HepG2 (cell line): ENCODE data around the gene ID4. TPM values are rescaled to one million over a fixed set of nuclear protein-coding genes. Genes with fewer than 3 reads are reported as not detected.

Experiments used
- ATM ChIP-seq: fragments of 450-650 bp; IDR thresholded peaks from 2 replicates; pipeline ENCODE4 v1.7.1; 2017; ENCODE audit warnings: mild to moderate bottlenecking, borderline replicate concordance
- CHD2 ChIP-seq: IDR thresholded peaks from 2 replicates; pipeline ENCODE4 v1.6.1; 2011; ENCODE audit warnings: low read depth, low read length, improper control_type of control experiment
- GPN1 ChIP-seq: sonication (generic); formaldehyde crosslinking; IDR thresholded peaks from 2 replicates; pipeline ENCODE4 v1.5.1; 2020; ENCODE audit warnings: missing genetic modification reagents, borderline replicate concordance
- HNRNPL ChIP-seq: fragments of 200-400 bp; formaldehyde crosslinking; IDR thresholded peaks from 2 replicates; pipeline ENCODE4 v1.6.1; 2017; ENCODE audit warnings: mild to moderate bottlenecking, low read depth, low read length
- MATR3 ChIP-seq: sonication (generic); formaldehyde crosslinking; IDR thresholded peaks from 2 replicates; pipeline ENCODE4 v1.4.0; 2020; ENCODE audit warnings: missing genetic modification reagents
- MED13 ChIP-seq: sonication (generic); formaldehyde crosslinking; IDR thresholded peaks from 2 replicates; pipeline ENCODE4 v1.5.0; 2020; ENCODE audit warnings: missing genetic modification reagents
- RBFOX2 ChIP-seq: fragments of 200-400 bp; formaldehyde crosslinking; IDR thresholded peaks from 2 replicates; pipeline ENCODE4 v1.6.1; 2017; ENCODE audit warnings: low read depth, mild to moderate bottlenecking, low read length
- REL ChIP-seq: sonication (generic); formaldehyde crosslinking; conservative IDR thresholded peaks from 2 replicates; pipeline ENCODE4 v1.8.0; 2022; ENCODE audit warnings: mild to moderate bottlenecking, missing genetic modification reagents, moderate library complexity
- RFX1 ChIP-seq: fragments of 450-650 bp; IDR thresholded peaks from 2 replicates; pipeline ENCODE4 v1.6.1; 2017
- RFXANK ChIP-seq: IDR thresholded peaks from 2 replicates; pipeline ENCODE4 v1.6.1; 2016
- SAP130 ChIP-seq: IDR thresholded peaks from 2 replicates; pipeline ENCODE4 v1.6.1; 2016; ENCODE audit warnings: low read depth
- SMAD1 ChIP-seq: sonication (generic); formaldehyde crosslinking; IDR thresholded peaks from 2 replicates; pipeline ENCODE4 v1.4.0; 2020; ENCODE audit warnings: missing genetic modification reagents, low read depth, mild to moderate bottlenecking, borderline replicate concordance
- SSRP1 ChIP-seq: IDR thresholded peaks from 2 replicates; pipeline ENCODE4 v1.6.1; 2016; ENCODE audit warnings: control low read depth
- TGIF2 ChIP-seq: IDR thresholded peaks from 2 replicates; pipeline ENCODE4 v1.6.1; 2016; ENCODE audit warnings: control low read depth, missing compliant biosample characterization
- ZBTB21 ChIP-seq: sonication (generic); formaldehyde crosslinking; IDR thresholded peaks from 2 replicates; pipeline ENCODE4 v1.4.0; 2020; ENCODE audit warnings: missing genetic modification reagents
- ZMYM3 ChIP-seq: sonication (generic); formaldehyde crosslinking; IDR thresholded peaks from 2 replicates; pipeline ENCODE4 v1.5.1; 2020; ENCODE audit warnings: mild to moderate bottlenecking, missing genetic modification reagents
- ZNF124 ChIP-seq: sonication (generic); formaldehyde crosslinking; IDR thresholded peaks from 2 replicates; pipeline ENCODE4 v1.4.0; 2020; ENCODE audit warnings: missing genetic modification reagents
- ZNF205 ChIP-seq: IDR thresholded peaks from 2 replicates; pipeline ENCODE4 v1.6.1; 2018; ENCODE audit warnings: missing biosample characterization, missing genetic modification reagents
- ZNF589 ChIP-seq: sonication (generic); formaldehyde crosslinking; conservative IDR thresholded peaks from 2 replicates; pipeline ENCODE4 v1.8.0; 2022; ENCODE audit warnings: mild to moderate bottlenecking, moderate library complexity, missing genetic modification reagents
- ZNF792 ChIP-seq: IDR thresholded peaks from 2 replicates; pipeline ENCODE4 v1.6.1; 2016
- ZNF841 ChIP-seq: sonication (generic); formaldehyde crosslinking; IDR thresholded peaks from 2 replicates; pipeline ENCODE4 v1.8.1; 2023; ENCODE audit warnings: missing genetic modification reagents, borderline replicate concordance
- polyA plus RNA-seq, 8 experiments: library from polyadenylated mRNA; depleted of rRNA in 3 of 8; stranded (reverse) in 7 of 8; unstranded in 1 of 8; fragments of >200 nt; fragmentation: Illumina TruSeq in 4 of 8; extraction: Trizol in 4 of 8; gene quantifications; 2 replicates each; pipeline versions ENCODE4 v1.2.1 to v1.2.3, GENCODE V29; 2011 to 2016; ENCODE audit warnings: low read depth in 4 of 8, missing spikeins in 1 of 8, mixed read lengths in 1 of 8; ENCODE audit not compliant: insufficient read depth in 1 of 8
- total RNA-seq, 5 experiments: library from RNA; depleted of rRNA; stranded (reverse); fragments of >200 nt; fragmentation: Illumina TruSeq; extraction: Trizol; gene quantifications; 2 replicates each; pipeline ENCODE4 v1.2.3, GENCODE V29; 2016; ENCODE audit warnings: low read depth in 1 of 5
- TF ChIP-seq, protein P1 (sequence below): sonication (generic); formaldehyde crosslinking; IDR thresholded peaks from 2 replicates; pipeline ENCODE4 v1.4.0; 2020; ENCODE audit warnings: missing genetic modification reagents
- TF ChIP-seq, protein P2 (sequence below): IDR thresholded peaks from 2 replicates; pipeline ENCODE4 v1.6.1; 2016; ENCODE audit warnings: low read depth
- TF ChIP-seq, protein P3 (sequence below): sonication (generic); formaldehyde crosslinking; IDR thresholded peaks from 2 replicates; pipeline ENCODE4 v1.5.0; 2020; ENCODE audit warnings: missing genetic modification reagents

The ID4 gene
- total and polyA plus RNA-seq, 2 of the 13 experiments (the other 11 are each of a cell fraction or from before 2014, with no cell fraction given), result 0.20 to 0.44 TPM

DNA sequence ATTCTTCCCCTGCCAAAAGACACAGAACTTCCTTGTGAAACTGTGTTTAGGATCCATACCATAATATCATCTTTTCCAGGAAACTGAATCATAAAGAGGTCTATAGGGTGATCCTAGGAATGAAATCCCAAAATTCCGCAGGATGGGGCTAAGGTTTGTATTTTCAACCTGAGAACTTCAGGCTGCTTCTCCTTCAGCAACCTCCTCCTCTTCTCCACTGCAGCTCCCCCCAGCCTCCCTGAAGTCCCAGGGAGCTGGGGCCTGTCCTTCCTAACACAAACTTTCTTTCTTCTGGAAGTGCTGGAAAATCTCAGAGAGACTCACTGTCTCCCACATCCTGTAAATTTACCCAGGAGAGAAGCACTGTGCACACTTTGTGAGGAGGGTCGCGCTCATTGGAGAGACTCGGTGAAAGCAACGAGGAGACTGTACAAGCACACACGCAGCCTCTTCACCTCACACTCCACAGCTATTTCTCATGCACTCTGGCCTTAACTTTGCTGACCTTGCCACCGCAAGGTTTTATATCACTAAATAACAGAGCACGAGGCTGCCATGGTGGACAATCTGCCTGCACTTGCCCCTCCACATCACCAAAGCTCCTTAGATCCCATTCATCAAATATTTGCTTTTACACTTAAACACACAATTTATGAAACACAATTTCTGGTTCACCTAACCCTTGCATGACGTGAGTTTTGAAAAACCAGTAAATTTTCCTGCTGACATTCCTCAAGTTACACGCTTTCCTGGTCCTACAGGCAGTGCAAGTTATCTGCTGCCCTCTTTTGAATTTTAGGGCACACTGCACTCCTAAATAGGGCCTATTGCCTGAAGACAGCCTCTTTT is 14.3 kb downstream of the ID4 start (continued):
- 0 out of 2 replicates have a peak, but pooled peaks have one; percentile 48 for TF ChIP-seq SSRP1 (CRISPR knock-in tag)
- no peak for TF ChIP-seq RFXANK (CRISPR knock-in tag)
- TF ChIP-seq, protein P1, sequence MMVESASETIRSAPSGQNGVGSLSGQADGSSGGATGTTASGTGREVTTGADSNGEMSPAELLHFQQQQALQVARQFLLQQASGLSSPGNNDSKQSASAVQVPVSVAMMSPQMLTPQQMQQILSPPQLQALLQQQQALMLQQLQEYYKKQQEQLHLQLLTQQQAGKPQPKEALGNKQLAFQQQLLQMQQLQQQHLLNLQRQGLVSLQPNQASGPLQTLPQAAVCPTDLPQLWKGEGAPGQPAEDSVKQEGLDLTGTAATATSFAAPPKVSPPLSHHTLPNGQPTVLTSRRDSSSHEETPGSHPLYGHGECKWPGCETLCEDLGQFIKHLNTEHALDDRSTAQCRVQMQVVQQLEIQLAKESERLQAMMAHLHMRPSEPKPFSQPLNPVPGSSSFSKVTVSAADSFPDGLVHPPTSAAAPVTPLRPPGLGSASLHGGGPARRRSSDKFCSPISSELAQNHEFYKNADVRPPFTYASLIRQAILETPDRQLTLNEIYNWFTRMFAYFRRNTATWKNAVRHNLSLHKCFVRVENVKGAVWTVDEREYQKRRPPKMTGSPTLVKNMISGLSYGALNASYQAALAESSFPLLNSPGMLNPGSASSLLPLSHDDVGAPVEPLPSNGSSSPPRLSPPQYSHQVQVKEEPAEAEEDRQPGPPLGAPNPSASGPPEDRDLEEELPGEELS (CRISPR knock-in tag), result no peak
- TF ChIP-seq ZNF792 (CRISPR knock-in tag), result no peak
- TF ChIP-seq MATR3 (CRISPR knock-in tag), result no peak
- TF ChIP-seq ZBTB21 (CRISPR knock-in tag), result no peak
- TF ChIP-seq, protein P2, sequence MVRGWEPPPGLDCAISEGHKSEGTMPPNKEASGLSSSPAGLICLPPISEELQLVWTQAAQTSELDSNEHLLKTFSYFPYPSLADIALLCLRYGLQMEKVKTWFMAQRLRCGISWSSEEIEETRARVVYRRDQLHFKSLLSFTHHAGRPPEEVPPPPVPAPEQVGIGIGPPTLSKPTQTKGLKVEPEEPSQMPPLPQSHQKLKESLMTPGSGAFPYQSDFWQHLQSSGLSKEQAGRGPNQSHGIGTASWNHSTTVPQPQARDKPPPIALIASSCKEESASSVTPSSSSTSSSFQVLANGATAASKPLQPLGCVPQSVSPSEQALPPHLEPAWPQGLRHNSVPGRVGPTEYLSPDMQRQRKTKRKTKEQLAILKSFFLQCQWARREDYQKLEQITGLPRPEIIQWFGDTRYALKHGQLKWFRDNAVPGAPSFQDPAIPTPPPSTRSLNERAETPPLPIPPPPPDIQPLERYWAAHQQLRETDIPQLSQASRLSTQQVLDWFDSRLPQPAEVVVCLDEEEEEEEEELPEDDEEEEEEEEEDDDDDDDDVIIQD (CRISPR knock-in tag), result no peak
- TF ChIP-seq TGIF2 (CRISPR knock-in tag), result peak; percentile 69; the same call in 1 of the 2 replicates
- TF ChIP-seq REL (CRISPR knock-in tag), result no peak
- no peak for TF ChIP-seq HNRNPL
- TF ChIP-seq ZMYM3 (CRISPR knock-in tag), result no peak
- TF ChIP-seq SMAD1 (CRISPR knock-in tag), result no peak
- no peak for TF ChIP-seq ZNF205
- no peak for TF ChIP-seq MED13
- TF ChIP-seq ATM, result no peak
- TF ChIP-seq SAP130, result 0 out of 2 replicates have a peak, but pooled peaks have one; percentile 40
- TF ChIP-seq CHD2, result no peak
- no peak for TF ChIP-seq GPN1
- no peak for TF ChIP-seq ZNF841 (CRISPR knock-in tag)
- no peak for TF ChIP-seq RFX1
- no peak for TF ChIP-seq ZNF589 (CRISPR knock-in tag)
- no peak for TF ChIP-seq RBFOX2
- TF ChIP-seq, protein P3, sequence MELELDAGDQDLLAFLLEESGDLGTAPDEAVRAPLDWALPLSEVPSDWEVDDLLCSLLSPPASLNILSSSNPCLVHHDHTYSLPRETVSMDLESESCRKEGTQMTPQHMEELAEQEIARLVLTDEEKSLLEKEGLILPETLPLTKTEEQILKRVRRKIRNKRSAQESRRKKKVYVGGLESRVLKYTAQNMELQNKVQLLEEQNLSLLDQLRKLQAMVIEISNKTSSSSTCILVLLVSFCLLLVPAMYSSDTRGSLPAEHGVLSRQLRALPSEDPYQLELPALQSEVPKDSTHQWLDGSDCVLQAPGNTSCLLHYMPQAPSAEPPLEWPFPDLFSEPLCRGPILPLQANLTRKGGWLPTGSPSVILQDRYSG (CRISPR knock-in tag), result no peak
- no peak for TF ChIP-seq ZNF124
